ENCODE measurements around the gene KRT84.
"Not testable (repeated sequence)": the region's sequence is repeated elsewhere in the genome, so short reads cannot be mapped to it uniquely, and the experiment has no call there.

The KRT84 gene

DNA sequence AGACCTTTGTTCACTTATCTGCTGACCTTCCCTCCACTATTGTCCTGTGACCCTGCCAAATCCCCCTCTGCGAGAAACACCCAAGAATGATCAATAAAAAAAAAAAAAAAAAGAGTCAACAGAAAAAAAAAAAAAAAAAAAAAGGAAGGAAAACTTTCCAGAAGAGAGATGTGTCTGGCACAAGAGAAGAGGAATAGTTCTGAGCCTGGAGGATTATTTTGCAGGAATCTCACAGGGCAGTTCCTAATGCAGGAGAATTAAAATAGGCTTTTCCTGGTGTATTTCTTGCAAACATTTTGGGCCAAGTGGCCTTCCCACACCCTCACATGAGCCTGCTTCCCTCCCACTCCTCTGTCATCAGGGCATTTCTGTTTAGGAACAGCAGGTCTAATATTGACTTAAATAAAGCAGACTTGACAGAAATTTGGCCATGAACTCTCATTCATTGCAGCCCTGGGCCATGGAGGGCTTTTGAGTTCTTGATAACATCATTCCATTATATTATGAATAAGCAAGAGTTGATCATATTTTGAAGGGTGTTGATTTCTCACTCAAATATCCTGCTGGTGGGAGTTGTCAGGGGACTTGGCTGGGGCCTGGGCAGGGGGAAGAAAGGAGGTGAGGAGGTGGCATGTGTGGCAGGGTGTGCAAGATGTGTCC is 25.3 kb upstream of the KRT84 start:
- not testable (repeated sequence) for DNase-seq (ENCODE audit: low spot score)

DNA sequence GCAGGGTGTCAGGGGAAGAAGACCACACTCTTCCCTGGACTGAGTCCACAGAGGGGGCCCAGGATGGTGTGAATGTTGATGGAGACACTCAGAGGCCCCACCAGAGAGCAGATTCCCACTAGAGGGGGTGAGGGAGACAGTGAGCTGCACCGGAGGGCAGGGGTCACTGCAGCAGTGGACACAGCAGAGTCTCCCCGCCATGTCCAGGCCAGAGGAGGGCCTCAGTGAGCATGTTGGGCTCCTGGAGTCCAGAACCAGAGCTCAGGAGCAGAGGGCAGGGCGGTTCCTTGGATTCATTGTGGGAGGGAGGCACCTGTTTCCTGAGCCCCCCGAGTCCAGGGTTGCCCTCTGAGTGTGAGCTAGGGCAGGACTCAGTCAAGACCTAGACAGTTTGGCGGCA is 22.5 kb upstream of the KRT84 start:
- no peak for DNase-seq (ENCODE audit: low spot score)

DNA sequence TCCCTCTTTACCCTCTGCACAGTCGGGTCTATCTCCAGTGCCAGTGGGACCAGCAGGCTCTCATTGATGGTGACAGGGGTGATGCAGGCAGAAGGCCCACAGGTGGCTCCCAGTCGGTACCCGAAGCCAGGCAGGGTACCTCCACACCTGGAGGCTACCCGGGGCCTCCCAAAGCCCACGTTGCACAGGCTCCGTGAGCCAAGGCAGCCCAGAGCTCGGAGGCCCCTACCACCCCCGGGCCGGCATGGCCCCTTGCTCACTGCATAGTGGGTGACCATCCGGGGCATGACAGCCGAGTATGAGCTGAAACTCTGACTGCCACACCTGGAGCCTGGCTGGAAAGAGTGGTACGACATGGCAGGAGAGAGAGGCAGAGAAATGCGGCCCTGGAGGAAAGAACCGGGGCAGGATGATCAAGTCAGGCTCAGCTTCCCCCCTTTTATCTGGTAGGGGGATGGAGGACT is 20.5 kb upstream of the KRT84 start, which contains the start of gene KRT82:
KRT82 (minus strand) TSS at position 414 of the 464 bp plus-strand sequence; CDS start at position 356, 58 bp downstream.
- no peak for DNase-seq (ENCODE audit: low spot score)

DNA sequence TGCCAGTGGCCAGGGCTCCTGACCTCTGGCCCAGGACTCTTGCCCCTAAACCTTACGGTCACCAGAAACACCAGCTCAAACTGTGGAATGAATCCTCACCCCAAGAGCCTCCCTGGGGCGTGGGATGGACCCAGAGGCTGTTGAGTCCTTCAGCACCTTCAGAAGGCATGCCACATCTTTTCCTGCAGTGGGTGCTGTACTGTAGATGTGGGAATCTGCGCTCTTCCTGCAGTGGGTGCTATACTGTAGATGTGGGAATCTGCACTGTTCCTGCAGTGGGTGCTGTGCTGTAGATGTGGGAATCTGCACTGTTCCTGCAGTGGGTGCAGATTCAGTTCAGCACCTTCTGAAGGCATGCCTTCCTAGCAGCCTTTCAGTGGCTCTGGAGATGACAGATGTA is 19.5 kb upstream of the KRT84 start:
- no peak for DNase-seq (ENCODE audit: low spot score)

DNA sequence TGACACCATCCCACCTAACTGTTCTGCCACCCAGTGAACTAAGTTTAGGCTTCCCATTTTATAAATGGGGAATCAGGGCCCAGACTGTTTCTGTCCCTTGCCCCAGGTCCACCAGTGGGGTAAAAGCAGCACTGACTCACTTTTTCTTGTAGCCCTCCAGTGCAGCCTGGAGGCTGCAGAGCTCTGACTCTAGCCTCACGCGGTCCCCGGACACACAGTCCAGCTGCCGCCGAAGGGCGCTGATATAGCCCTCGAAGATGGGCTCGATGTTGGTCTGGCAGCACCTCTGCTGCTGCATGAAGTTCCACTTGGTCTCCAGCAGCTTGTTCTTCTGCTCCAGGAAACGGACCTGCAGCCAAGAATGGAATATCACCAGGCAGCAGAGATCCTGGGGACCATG is 18.1 kb upstream of the KRT84 start:
- DNase-seq (ENCODE audit: low spot score): no peak

DNA sequence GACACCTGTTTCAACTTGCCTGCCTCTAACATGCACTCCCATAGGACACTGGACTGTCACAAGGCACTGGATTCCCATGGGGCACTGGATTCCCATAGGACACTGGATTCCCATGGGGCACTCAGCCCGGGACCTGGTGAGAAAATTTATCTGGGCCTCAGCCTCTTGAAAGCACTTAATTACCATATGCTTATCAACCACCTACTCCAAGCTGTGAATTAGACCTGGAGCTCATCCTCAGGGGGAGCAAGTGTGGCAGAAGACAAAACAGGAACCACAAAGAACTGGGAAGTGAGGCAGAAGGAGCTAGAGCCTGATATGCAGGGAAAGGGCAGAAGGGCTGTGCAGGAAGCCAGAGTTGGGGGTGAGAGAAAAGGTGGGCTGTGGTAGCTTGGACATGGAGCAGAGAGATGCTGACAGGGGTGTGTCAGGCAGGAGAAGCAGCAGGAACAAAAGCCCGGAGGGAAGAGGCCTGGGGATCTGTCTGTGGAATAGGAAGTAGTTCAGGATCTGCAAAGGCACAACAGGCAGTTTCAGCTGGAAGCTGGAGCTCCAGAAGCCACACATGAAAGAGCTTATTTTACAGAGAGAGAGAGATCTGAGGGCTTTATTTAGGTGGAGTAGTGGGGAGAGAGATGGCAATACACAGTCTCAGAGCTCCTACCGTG is 17.6 kb upstream of the KRT84 start:
- no peak for DNase-seq (ENCODE audit: low spot score)

DNA sequence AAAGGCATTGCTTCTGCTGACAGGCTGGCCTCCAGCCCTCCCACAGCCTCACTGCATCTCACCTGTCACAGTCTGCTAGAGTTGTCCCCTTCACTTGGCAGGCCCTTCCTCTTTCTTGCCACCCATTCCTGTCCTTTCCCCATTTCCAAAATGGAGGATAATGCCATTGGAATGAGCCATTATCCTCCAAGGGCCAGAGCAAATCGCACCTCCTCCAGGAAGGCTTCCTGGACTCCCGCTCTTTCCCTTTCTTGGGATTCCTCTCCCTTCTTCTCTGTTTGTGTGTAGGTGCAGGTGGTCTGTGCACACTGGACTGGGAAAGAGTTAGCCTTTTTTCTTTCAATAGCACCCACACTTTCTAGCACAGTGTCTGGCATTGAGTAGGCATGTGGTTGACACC is 16.9 kb upstream of the KRT84 start:
- DNase-seq (ENCODE audit: low spot score): no peak

DNA sequence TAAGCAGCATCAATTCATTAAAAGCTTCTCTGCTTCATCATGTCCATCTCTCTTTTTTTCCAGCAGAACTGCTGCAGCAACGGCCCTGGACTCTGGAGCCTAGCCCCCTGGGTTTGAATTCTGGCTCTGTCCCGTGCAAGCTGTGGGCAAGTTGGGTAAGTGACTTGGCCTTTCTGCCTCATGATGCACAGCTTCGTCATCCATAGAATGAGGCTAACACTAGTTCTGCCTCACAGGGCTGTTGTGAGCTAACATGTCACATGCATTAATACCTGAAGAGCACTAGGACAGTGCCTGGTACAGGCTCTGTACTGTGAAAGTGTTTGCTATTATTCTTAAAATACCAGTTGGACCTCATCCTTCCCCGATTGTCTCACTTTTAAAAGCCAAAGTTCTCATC is 16.5 kb upstream of the KRT84 start:
- no peak for DNase-seq (ENCODE audit: low spot score)

DNA sequence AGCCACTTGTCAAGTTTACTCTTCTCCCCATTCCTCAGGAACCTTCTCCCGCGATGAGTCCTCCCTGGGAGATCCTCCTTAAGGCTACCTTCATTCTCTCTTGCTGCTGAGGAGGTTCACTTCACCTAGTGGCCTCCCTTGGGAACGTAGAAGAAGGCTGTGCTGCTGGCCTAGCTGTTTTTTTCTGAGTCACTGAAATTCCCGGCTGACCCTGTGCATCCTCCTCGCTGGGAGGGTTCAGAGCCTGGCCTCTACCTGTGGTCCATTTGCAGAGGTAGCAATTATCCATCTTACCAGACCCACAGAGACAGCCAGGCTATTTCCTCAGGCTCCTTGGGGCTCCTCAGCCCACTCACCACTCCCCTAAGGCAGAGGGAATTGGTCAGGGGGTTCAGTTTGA is 16.1 kb upstream of the KRT84 start:
- no peak for DNase-seq (ENCODE audit: low spot score)

DNA sequence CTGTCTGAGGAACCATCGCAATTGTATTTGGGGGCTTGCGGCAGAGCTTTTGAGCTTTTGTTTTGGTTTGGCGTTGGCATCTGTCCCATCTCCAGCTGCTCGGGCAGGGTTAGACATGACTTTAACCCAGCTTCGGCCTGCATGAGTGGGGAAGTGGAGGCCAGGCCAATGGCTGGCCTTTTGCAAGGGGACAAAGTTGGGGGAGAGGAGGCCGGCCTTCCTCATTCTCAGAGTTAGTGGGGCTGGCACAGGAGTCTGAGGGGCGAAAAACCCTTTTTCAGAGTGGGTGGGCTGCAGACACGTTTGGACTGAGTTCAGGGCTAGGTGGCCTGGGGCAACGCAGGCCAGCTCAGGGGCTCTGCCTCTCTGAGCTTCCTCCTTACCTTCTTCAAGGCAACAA is 15.5 kb upstream of the KRT84 start:
- DNase-seq (ENCODE audit: low spot score): no peak

DNA sequence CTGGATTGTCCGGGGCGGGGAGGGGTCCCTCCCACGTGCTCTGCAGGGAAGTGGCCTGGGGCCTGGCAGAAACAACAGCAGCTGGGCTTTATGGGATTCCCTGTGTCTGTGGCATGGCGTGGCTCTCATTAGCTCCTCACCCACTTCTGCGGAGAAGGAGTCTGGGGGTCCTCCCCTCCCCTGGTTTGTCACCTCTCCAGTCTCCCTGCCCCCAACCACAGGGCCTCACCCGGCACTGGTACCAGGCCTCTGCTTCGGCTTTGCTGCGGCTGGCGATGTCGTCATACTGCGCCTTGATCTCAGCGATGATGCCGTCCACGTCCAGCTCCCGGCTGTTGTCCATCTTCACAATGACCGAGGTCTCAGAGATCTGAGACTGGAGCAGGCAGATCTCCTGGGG is 14.3 kb upstream of the KRT84 start:
- no peak for DNase-seq (ENCODE audit: low spot score)

DNA sequence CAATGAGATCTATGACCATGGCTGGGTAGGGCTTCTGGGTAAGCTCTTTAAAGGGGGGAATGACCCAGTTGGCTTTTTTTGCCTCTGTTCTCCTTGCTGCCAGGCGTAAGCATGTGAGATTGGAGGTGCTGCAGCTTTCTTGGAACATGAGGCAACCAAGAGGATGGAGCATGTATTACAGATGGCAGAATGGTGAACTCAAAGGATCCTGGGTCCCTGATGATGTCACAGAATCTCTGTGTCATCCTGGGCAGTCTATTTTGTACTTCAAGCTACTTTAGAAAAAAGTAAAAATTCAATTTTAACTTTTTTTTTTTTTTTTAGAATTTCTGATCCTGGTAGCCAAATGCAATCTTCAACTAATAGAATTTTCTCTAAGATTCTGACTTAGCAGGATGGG is 12.7 kb upstream of the KRT84 start:
- no peak for DNase-seq (ENCODE audit: low spot score)

DNA sequence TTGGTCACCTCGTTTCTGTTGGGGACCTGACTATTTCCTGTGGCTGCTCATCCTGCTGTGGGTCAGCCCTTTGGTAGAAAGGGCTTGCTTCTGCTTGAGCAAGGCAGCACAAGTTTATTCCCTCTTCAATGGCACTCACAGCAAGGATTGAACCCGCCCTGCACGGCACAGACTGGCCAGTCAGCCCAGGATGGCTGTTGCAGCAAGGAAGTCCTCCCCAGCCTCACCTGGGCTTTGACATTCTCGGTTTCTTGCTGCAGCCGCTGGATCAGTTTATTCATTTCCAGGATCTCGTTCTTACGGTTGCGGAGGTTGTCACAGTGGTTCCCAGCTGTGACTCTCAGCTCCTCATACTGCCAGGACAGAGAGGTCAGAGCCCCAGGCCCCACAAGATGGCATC is 11.2 kb upstream of the KRT84 start:
- no peak for DNase-seq (ENCODE audit: low spot score)

DNA sequence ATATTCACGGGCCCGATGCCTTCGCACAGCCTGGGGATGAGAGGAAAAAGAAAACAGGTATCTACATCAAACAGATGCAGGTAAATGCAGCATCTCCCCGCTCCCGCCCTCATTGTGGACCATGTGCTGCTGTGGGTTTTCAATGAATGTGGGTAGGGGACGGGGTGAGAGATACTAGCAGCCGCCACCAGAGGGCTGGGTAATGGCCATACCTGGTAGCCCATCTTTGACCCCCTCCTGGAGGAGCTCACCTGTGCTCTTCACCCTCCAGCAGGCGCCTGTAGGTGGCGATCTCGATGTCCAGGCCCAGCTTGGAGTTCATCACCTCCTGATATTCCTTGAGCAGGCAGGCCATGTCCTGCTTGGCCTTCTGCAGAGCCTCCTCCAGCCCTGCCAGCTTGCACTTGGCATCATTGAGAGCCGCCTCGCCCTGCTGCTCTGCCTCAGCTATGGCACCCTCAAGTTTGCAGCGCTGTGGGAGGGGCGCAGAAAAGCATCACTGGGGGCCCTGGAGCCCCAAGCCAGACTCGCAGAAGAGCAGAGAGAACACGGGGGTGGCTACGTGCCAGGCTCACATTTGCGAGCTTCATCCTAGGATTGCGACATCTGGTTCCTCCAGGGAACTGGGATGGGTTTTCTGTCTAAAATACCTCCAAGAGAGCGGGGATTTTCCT is 10.4 kb upstream of the KRT84 start:
- no peak for DNase-seq (ENCODE audit: low spot score)

DNA sequence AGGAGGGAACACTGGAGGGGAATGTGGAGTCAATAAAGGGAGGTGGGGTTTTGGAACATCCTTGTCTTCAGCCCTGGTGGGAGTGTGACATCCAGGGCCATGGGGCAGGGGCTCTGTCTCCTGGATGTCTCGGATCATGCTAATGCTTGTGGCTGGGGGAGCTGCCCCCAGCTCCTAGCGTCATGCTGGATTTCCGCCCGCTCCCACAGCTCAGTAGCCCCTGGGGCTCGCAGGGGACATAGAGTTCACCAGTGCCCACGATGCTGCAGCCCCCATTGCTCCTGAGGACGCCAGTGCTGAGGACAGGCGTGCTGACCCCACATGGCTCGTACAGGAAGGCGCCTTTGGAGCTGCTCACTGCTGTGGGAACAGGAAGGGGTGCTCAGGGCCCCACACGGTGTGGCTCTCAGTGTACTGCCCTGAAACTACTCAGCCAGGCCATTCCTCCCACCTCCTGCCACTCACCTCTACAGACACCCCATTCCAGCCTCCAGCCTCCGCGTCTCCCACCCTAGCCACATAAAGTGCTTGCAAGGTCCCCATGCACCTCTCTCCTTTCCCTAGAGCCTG is 9.5 kb upstream of the KRT84 start:
- no peak for DNase-seq (ENCODE audit: low spot score)

DNA sequence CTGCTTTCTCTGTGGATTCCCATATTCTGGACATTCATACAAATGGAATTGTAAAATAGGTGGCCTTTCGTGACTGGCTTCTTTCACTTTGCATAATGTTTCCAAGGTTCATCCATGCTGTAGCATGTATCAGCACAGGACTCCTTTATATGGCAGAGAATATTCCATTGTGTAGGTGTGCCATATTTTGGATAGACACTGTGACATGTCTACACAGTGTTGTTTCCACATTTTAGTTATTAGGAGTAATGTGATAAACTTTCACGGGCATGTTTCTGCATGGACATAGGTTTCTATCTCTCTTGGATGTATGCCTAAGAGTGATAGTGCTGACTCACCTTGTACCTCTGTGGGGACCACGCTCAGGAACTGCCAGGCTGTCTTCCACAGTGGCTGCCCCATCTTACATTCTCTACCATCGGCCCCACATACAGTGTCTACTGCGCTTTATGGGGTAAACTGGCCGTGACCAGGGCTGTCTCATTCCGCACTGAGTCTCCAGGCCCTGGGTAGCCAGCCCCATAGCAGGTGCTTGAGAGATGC is 7.1 kb upstream of the KRT84 start:
- no peak for DNase-seq (ENCODE audit: low spot score)

DNA sequence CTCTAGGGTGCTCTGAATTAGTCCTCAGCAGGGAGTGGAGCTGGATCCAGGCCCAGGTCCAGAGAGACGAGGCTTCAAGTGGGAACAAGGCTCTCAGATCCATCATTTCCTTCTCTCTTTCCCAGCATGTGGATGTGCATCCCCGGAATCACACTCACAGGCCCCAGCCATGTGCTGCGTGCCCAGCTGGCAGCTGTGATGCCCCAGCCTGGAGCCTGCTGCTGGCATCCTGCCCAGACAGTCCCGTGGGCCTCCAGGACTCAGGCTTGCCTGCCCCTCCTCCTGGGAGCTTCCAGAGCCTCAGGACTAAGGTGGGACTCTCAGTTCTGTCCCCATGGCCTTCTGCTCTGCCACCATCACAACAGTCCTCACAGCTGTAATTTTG is 6.2 kb upstream of the KRT84 start:
- DNase-seq (ENCODE audit: low spot score): no peak

DNA sequence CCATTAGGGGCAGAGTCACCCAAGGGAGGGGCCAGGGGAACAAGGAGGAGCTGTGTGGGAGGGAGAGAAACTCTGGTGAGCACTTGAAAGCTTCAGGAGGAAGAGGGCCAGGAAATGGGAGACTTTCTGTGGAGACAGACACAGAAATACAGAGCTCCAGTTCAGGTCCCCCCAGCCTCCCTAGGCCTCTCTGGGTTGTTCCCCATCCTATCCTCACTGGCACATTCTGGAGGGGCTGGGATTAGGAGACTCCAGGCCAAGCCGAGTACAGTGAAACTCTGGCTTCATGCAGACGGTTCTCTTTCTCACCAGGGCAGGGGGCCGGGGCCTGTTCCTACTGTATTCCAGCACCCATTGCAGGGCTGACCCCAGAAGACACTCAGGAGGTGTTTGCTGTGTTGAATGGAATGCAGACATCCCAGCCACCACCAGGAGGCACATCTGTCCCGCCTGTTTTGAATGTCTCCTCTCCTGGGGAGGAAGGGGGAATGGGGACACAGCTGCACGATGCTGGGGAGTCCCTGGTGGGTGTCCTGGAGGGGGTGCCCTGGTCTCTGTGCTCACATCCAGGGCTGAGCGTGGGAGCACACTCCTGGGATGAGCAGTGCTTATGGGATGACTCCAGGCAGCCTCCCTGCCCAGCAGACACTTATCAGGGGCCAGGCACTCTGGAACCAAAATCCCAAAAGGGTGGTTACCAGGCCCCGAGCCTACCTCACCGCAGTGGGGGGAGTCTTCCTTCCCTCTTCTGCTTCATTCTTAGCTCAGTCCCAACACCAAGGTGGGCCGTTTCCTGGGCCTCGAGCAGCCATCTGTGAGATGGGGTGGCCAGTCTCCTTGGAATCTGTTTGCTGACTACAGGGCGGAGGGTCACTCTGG is 5.5 kb upstream of the KRT84 start:
- DNase-seq (ENCODE audit: low spot score): peak; percentile 17

DNA sequence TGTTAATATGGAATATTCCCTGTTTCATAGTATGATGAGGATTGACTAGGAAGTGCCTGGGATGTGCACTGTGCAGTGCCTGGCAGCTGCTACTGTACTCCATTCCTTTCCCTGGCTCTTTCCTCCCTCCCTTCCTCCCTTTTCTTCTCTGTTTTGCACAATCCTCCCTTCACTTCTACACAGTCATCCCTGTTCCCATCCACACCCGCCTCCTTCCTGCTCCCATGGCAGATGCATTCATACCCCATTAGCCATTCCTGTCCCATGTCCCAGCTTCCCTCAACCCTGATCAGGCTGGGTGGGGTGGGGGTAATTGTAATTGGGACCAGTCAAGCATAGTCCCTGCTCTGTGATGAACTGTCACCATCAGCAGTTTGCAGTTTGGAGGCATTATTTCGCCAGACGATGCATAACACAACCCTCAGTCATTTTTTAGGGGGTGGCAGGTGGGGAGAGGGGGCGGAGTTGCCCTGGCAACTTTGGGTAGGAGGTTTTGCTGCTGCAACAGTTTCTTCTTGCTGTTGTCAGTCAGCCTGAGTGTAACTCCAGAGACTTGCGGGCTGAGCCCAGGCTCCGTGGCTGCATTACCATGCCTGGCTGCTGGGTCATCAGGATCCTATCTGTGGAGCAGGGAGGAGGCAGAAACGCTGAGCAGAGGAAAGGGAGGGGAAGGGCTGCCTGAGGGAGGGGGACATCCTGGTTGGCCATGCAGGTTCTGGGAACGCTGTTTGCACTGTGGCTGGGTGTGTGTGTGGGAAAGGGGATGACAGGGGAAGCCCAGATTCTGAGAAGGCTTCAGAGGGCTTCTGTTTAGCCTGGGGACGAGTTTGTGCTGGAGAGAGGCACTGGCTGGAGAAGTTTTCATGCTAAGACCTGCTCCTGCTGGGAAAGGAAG is 4.1 kb upstream of the KRT84 start:
- no peak for DNase-seq (ENCODE audit: low spot score)

DNA sequence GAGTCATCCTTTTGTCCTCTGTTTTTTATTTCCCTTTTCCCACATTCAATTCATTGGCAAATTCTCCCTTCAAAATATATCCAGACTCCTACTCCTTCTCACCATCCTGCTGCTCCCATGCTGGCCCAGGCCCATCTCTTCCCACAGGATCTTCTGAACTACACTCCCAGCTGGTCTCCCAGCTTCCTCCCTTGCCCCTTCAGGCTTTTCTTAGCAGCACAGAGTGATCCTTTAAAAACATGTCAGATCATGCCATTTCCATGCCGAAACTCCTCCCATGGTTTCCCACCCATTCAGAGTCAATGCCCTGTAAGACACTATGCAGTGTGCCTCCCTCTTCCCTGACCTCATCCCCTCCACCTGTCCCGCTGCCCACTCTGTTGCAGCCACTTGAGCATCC is 2.4 kb upstream of the KRT84 start:
- DNase-seq (ENCODE audit: low spot score): no peak

DNA sequence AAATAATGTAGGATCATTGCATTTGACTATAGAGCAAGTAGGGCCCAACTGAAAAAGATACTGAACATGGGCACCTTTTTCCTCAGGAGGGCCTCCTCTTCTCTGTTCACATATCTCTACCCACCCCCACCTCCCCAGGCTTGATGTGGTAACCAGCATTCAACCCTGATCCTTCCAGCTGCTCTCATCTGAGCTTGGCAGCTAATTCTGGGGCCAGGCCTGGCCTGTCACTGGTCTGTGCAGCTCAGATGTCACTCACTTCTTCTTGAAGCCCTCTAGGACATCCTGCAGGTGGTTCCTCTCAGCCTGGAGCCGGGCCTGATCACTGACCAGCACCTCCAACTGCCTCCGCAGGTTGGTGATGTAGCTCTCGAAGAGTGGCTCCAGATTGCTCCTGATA is 2.1 kb downstream of the KRT84 start:
- DNase-seq (ENCODE audit: low spot score): no peak

Measured in kidney capillary endothelial cell (primary cell).